ENCODE measurements around the gene DCAF16. TPM values are rescaled to one million over a fixed set of nuclear protein-coding genes. Genes with fewer than 3 reads are reported as not detected.

The DCAF16 gene
- polyA plus RNA-seq, 1 donor (not counting 4 experiments of a cell fraction or from before 2014, with no cell fraction given), result 16.2 TPM

- Histone ChIP-seq H3K27ac (ENCODE audit: control insufficient read depth, insufficient read depth, low read length) (no peak overlapping the region), H3K9me3 (ENCODE audit: control insufficient read depth, low read depth, low read length) (no peaks in the 10 kb centered on the region), H3K36me3 (ENCODE audit: control insufficient read depth in 2 of 2, extremely low read depth in 1 of 2, insufficient read depth in 2 of 2, low read length in 2 of 2) (no peaks in the 10 kb centered on the region), H4K20me1 (ENCODE audit: control insufficient read depth, extremely low read depth, insufficient read depth, low read length) (no peaks in the 10 kb centered on the region), H3K27me3 (ENCODE audit: control insufficient read depth, extremely low read depth, insufficient read depth, low read length) (no peaks in the 10 kb centered on the region), H3K79me2 (ENCODE audit: control insufficient read depth, insufficient read depth, low read length) (no peaks in the 10 kb centered on the region), H3K9ac (ENCODE audit: control insufficient read depth, extremely low read depth, insufficient read depth, low read length) (no peak overlapping the region), H3K4me3 (ENCODE audit: control insufficient read depth in 2 of 3, extremely low read depth in 1 of 3, insufficient read depth in 2 of 3, low read depth in 1 of 3, low read length in 3 of 3) (no peak overlapping the region), H3K9me1 (ENCODE audit: control insufficient read depth, extremely low read depth, insufficient read depth, low read length) (no peaks in the 10 kb centered on the region), H2AFZ (ENCODE audit: control insufficient read depth, low read length) (no peak overlapping the region), H3K4me2 (ENCODE audit: control insufficient read depth, extremely low read depth, insufficient read depth, low read depth, low read length) (no peak overlapping the region), H3K4me1 (ENCODE audit: control insufficient read depth, extremely low read depth, insufficient read depth, low read length) (peaks cover 18% of the 10 kb centered on the region)
- no peak for TF ChIP-seq EZH2 (IDR thresholded peaks at IDR 0.05; ENCODE audit: low read length)
- TF ChIP-seq CTCF (optimal IDR thresholded peaks at IDR 0.05 in 1 of 3, IDR thresholded peaks at IDR 0.05 in 1 of 3, conservative IDR thresholded peaks at IDR 0.05 in 1 of 3; ENCODE audit: extremely low read depth in 1 of 3, insufficient read depth in 2 of 3, low read length in 3 of 3), result no peak
- no peak for DNase-seq (ENCODE audit: low read depth, low spot score)
- FAIRE-seq, result no peak
- dilution Hi-C loops (cut with MboI; ENCODE audit: extremely low pct_ligation_motif_present, low sequenced_read_pairs), result no loop called here
These were observed 37.3 kb downstream of the DCAF16 start for GRCh38 chr4:17773135-17773698.

GRCh38 chr4:17771284-17771908, 39.2 kb downstream of the DCAF16 start:
- Histone ChIP-seq H3K4me3 (ENCODE audit: control insufficient read depth in 2 of 3, extremely low read depth in 1 of 3, insufficient read depth in 2 of 3, low read depth in 1 of 3, low read length in 3 of 3) (peak overlapping the region in 2 of 3 experiments; percentile 47 to 58), H3K4me1 (ENCODE audit: control insufficient read depth, extremely low read depth, insufficient read depth, low read length) (peaks cover 18% of the 10 kb centered on the region), H4K20me1 (ENCODE audit: control insufficient read depth, extremely low read depth, insufficient read depth, low read length) (no peaks in the 10 kb centered on the region), H3K9me1 (ENCODE audit: control insufficient read depth, extremely low read depth, insufficient read depth, low read length) (no peaks in the 10 kb centered on the region), H3K36me3 (ENCODE audit: control insufficient read depth in 2 of 2, extremely low read depth in 1 of 2, insufficient read depth in 2 of 2, low read length in 2 of 2) (no peaks in the 10 kb centered on the region), H3K4me2 (ENCODE audit: control insufficient read depth, extremely low read depth, insufficient read depth, low read depth, low read length) (peak overlapping the region; percentile 91), H3K9me3 (ENCODE audit: control insufficient read depth, low read depth, low read length) (no peaks in the 10 kb centered on the region), H2AFZ (ENCODE audit: control insufficient read depth, low read length) (peak overlapping the region; percentile 55), H3K79me2 (ENCODE audit: control insufficient read depth, insufficient read depth, low read length) (no peaks in the 10 kb centered on the region), H3K27ac (ENCODE audit: control insufficient read depth, insufficient read depth, low read length) (peak overlapping the region; percentile 42), H3K9ac (ENCODE audit: control insufficient read depth, extremely low read depth, insufficient read depth, low read length) (peak overlapping the region; percentile 14), H3K27me3 (ENCODE audit: control insufficient read depth, extremely low read depth, insufficient read depth, low read length) (no peaks in the 10 kb centered on the region)
- FAIRE-seq, result peak; percentile 91
- no peak for TF ChIP-seq CTCF (optimal IDR thresholded peaks at IDR 0.05 in 1 of 3, IDR thresholded peaks at IDR 0.05 in 1 of 3, conservative IDR thresholded peaks at IDR 0.05 in 1 of 3; ENCODE audit: extremely low read depth in 1 of 3, insufficient read depth in 2 of 3, low read length in 3 of 3)
- TF ChIP-seq EZH2 (IDR thresholded peaks at IDR 0.05; ENCODE audit: low read length), result no peak
- DNase-seq (ENCODE audit: low read depth, low spot score), result peak; percentile 67
- dilution Hi-C loops (cut with MboI; ENCODE audit: extremely low pct_ligation_motif_present, low sequenced_read_pairs), result no loop called here

Data from keratinocyte (primary cell).